ENCODE results near the gene RANGAP1. TPM values are rescaled to one million over a fixed set of nuclear protein-coding genes. Genes with fewer than 3 reads are reported as not detected.

The RANGAP1 gene
- total and polyA plus RNA-seq, 2 of the 13 experiments (the other 11 are each of a cell fraction or from before 2014, with no cell fraction given), result 51.8 to 83.9 TPM

- TF ChIP-seq ARNT2 (CRISPR knock-in tag; IDR thresholded peaks at IDR 0.05; ENCODE audit: low read depth) (0 out of 2 replicates have a peak, but pooled peaks have one; percentile 52), ZFP62 (CRISPR knock-in tag; IDR thresholded peaks at IDR 0.05) (no peak), CBX1 (IDR thresholded peaks at IDR 0.05; ENCODE audit: low read depth) (no peak), ATF4 (CRISPR knock-in tag; IDR thresholded peaks at IDR 0.05) (no peak), SP5 (CRISPR knock-in tag; IDR thresholded peaks at IDR 0.05; ENCODE audit: borderline replicate concordance, low read depth) (no peak), AFF4 (CRISPR knock-in tag; IDR thresholded peaks at IDR 0.05) (no peak; the same call in 1 of the 2 replicates), TBP (CRISPR knock-in tag; IDR thresholded peaks at IDR 0.05) (no peak), SIN3B (IDR thresholded peaks at IDR 0.05; ENCODE audit: low read length) (0 out of 2 replicates have a peak, but pooled peaks have one; percentile 44), ZBTB14 (CRISPR knock-in tag; IDR thresholded peaks at IDR 0.05) (no peak), ZSCAN31 (CRISPR knock-in tag; IDR thresholded peaks at IDR 0.05; ENCODE audit: low read depth) (no peak), ZNF264 (CRISPR knock-in tag; IDR thresholded peaks at IDR 0.05) (no peak), REL (CRISPR knock-in tag; conservative IDR thresholded peaks at IDR 0.05) (no peak), ISX (CRISPR knock-in tag; conservative IDR thresholded peaks at IDR 0.05) (no peak), ZNF7 (CRISPR knock-in tag; IDR thresholded peaks at IDR 0.05) (no peak), MXD3 (CRISPR knock-in tag; IDR thresholded peaks at IDR 0.05) (no peak), HMGXB4 (CRISPR knock-in tag; IDR thresholded peaks at IDR 0.05; ENCODE audit: borderline replicate concordance in 1 of 2, low read depth in 1 of 2) (0 out of 4 replicates have a peak, but pooled peaks of 1 of the 2 experiments have one; percentile 27), RFXANK (CRISPR knock-in tag; IDR thresholded peaks at IDR 0.05) (no peak), ZNF513 (CRISPR knock-in tag; conservative IDR thresholded peaks at IDR 0.05) (no peak), ZNF207 (IDR thresholded peaks at IDR 0.05; ENCODE audit: borderline replicate concordance) (no peak), FOXK1 (CRISPR knock-in tag; IDR thresholded peaks at IDR 0.05; ENCODE audit: borderline replicate concordance, low read depth) (no peak)
These were observed 2.4 kb upstream of the RANGAP1 start (continued) for GRCh38 chr22:41288245-41288946.
